Measurements from ENCODE around the gene TLL1.

TLL1 gene

DNA sequence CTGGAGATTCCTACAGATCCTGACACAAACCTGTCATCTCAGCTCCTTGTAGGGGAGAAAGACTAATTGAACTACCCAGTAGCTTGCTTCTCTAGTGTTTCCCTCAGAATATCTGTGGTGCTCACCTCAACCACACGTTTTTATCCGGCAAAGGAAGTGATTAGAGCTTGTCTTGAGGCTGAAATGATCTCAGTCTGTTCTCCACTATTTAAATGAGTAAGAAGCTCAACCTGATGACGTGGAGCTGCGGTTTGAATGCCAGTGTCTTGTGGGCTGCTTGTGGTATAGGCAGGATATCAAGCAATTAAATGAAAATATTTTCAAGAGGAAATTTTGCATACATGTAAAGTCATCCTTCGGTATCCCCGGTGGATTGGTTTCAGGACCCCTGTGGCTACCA lies 270.2 kb downstream of the TLL1 start:
- no peaks in the 10 kb centered on the region for H3K9me3 ChIP-seq (ENCODE audit: control insufficient read depth, low read length)
- no peak overlapping the region for H3K4me3 ChIP-seq (ENCODE audit: low read length)
- no peaks in the 10 kb centered on the region for H3K27me3 ChIP-seq (ENCODE audit: control insufficient read depth, insufficient read depth, low read length)
- H3K36me3 ChIP-seq (ENCODE audit: control insufficient read depth, insufficient read depth, low read length) = no peaks in the 10 kb centered on the region
- no peaks in the 10 kb centered on the region for H3K4me1 ChIP-seq (ENCODE audit: control insufficient read depth, insufficient read depth, low read length)
- no peak overlapping the region for H3K9ac ChIP-seq (ENCODE audit: low read length)

DNA sequence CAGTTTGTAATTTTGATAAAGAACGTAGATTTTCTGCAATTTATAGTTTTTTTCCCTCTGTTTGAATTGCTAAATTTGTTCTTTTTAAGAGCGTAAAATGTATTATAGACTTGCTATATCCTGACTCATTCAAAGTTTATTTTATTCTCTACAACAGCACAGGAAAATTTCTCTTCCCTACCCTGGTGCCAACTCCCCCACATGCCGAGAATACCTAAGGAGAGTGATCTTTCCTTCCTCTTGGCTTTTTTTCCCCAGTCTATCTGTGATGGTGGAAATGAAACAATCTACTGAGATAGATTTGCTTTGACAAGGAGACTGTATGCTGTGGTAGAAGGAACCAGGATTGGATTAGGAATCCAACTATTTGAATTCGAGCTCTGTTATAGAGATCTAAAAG lies 271.6 kb downstream of the TLL1 start:
- Histone ChIP-seq H3K4me3 (ENCODE audit: low read length) (no peak overlapping the region), H3K9me3 (ENCODE audit: control insufficient read depth, low read length) (no peaks in the 10 kb centered on the region), H3K4me1 (ENCODE audit: control insufficient read depth, insufficient read depth, low read length) (no peaks in the 10 kb centered on the region), H3K27me3 (ENCODE audit: control insufficient read depth, insufficient read depth, low read length) (no peaks in the 10 kb centered on the region), H3K36me3 (ENCODE audit: control insufficient read depth, insufficient read depth, low read length) (no peaks in the 10 kb centered on the region), H3K9ac (ENCODE audit: low read length) (no peak overlapping the region)

DNA sequence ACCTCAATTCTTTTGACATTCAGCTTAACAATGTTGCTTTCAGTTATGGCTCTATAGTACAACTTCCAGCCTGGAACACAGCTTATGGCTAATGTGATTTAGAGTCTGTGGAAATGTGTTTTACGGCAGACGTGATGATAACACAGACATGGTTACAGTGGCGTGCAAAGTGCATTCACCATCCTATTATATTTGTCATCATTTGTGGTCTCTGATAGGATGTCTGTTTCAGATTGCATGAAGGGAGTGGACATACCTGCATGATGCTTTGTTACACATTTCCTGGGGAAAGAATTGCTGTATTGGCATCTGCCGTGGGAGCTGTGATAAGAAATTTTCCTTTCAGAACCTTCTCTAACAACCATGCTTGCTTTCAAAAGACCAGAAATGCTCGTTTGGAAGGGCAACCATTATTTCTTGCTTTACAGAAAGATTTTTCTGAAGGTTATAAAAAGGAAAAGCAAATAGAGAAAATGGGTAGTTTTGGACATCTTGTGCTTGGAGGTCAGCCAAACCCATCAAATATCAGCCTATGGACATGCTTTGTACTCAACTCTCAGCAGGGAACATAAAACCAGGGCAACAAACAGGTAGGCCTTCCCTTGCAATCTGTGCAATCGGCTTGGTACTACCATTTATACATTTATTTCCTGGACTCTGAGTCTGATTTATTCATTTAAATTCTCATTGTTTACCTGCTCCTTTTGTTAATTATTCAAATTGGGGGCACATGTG lies 273.9 kb downstream of the TLL1 start:
- no peaks in the 10 kb centered on the region for H3K27me3 ChIP-seq (ENCODE audit: control insufficient read depth, insufficient read depth, low read length)
- H3K4me1 ChIP-seq (ENCODE audit: control insufficient read depth, insufficient read depth, low read length) = no peaks in the 10 kb centered on the region
- no peak overlapping the region for H3K9ac ChIP-seq (ENCODE audit: low read length)
- no peaks in the 10 kb centered on the region for H3K9me3 ChIP-seq (ENCODE audit: control insufficient read depth, low read length)
- no peaks in the 10 kb centered on the region for H3K36me3 ChIP-seq (ENCODE audit: control insufficient read depth, insufficient read depth, low read length)
- H3K4me3 ChIP-seq (ENCODE audit: low read length) = no peak overlapping the region
